CD1c-positive myeloid dendritic cell (primary cell): ENCODE results near the gene ADRA2B.
A peak's percentile ranks its signal among the peaks of the same experiment; 100 is the strongest.
"Not testable (repeated sequence)": the region's sequence is repeated elsewhere in the genome, so short reads cannot be mapped to it uniquely, and the experiment has no call there.

ENCODE experiments used
- DNase-seq: peaks from one replicate; pipeline ENCODE4 v3.0.0-alpha.2; 2016; ENCODE audit errors: extremely low spot score

Gene ADRA2B

GRCh38 chr2:96150007-96150640 is 33.8 kb upstream of the ADRA2B start:
- no peak for DNase-seq

- DNase-seq = peak; percentile 95
Measured at GRCh38 chr2:96148410-96149217, 32.2 kb upstream of the ADRA2B start.

GRCh38 chr2:96147593-96148201 is 31.3 kb upstream of the ADRA2B start:
- DNase-seq = no peak

- DNase-seq = no peak
Measured at GRCh38 chr2:96146881-96147592, 30.7 kb upstream of the ADRA2B start.

- DNase-seq = peak; percentile 96
Measured at GRCh38 chr2:96146153-96146880, 29.9 kb upstream of the ADRA2B start.

GRCh38 chr2:96145848-96146152 is 29.4 kb upstream of the ADRA2B start:
- no peak for DNase-seq

GRCh38 chr2:96145036-96145847 is 28.9 kb upstream of the ADRA2B start, which contains the start of gene DUSP2:
Gene DUSP2, minus strand, starts transcription at chr2:96145440. Its CDS starts 86 bp downstream, at chr2:96145354.
- peak; percentile 95 for DNase-seq

- no peak for DNase-seq
Measured at GRCh38 chr2:96144481-96145035, 28.2 kb upstream of the ADRA2B start.

GRCh38 chr2:96143848-96144480 is 27.6 kb upstream of the ADRA2B start:
- no peak for DNase-seq

GRCh38 chr2:96143231-96143847 is 27.0 kb upstream of the ADRA2B start:
- no peak for DNase-seq

- peak; percentile 50 for DNase-seq
Measured at GRCh38 chr2:96142217-96143113, 26.1 kb upstream of the ADRA2B start.

GRCh38 chr2:96141624-96141967 is 25.2 kb upstream of the ADRA2B start:
- DNase-seq = not testable (repeated sequence)

GRCh38 chr2:96140941-96141623 is 24.7 kb upstream of the ADRA2B start:
- DNase-seq = no peak

GRCh38 chr2:96139181-96139758 is 22.9 kb upstream of the ADRA2B start:
- DNase-seq = no peak

GRCh38 chr2:96138179-96139145 is 22.1 kb upstream of the ADRA2B start, which contains the start of gene ASTL:
Gene ASTL, minus strand, starts transcription at chr2:96138502. Its CDS starts 66 bp downstream, at chr2:96138436.
- peak; percentile 52 for DNase-seq
